HG03060 (cell line): Measurements from ENCODE around the gene AP5Z1.
"Not testable (repeated sequence)": the region's sequence is repeated elsewhere in the genome, so short reads cannot be mapped to it uniquely, and the experiment has no call there.

Source experiments
- ATAC-seq: cut with Tn5 transposase; IDR thresholded peaks from one replicate; pipeline ENCODE4 v1.9.1; 2021; ENCODE audit warnings: low read depth, moderate number of reproducible peaks; ENCODE audit not compliant: unreplicated experiment

Gene AP5Z1

DNA sequence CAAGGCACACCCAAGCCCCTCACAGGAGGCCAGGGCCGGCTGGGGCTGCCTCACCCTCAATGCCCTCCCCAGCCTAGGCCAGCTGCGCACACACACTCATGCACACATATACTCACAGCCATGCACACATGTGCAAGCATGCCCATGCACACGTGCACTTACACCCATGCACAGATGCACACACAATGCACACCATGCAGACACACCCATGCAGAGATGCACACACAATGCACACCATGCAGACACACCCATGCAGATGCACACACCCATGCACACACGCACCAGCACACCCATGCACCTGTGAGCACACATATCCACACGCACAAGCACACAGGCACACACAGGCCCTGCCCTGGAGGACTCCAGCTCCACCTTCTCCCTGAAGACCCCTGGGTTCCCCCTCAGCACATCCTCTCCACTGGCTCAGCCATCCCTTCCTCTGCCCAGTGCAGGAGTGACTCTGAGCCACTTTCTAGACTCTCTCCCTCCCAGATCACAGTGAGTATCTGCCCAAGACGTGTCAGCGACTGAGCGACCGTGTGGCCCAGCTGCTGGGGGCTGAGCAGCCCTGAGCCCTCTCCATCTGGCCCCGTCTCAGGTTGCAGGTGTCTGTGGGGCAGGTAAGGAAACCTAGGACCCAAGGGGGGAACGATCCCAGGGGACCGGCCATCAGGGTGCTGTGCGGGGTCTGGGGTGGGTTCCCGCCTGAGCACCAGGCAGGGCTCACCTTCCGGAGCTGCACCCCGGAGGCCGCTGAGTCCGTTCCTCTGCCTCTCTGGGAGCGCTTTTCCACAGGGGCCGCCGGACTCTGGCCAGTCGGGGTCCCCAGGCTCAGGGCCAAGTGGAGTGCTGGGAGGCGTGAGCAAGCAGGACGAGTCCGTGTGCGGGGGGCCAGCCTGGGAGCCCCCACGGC is 25.8 kb downstream of the AP5Z1 start:
- ATAC-seq, result no peak

DNA sequence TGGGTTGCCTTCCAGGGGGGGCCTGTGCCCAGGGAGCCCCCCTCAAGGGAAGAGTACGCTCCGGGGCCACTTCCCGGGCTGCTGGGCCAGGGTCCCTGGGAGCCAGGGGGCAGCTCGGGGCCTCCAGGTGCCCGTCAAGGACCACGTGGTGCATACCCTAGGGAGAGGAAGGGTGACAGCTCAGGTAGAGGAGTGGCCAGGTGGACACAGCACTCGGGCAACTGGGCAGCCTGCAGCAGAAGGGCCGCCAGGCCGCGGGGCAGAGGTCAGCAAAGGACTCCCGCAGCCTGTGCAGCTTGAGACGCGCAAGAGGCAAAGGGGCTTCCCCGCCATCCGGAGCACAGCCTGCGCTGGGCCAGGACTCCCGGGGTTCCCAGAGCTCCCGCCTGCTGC is 26.4 kb downstream of the AP5Z1 start:
- ATAC-seq, result no peak

DNA sequence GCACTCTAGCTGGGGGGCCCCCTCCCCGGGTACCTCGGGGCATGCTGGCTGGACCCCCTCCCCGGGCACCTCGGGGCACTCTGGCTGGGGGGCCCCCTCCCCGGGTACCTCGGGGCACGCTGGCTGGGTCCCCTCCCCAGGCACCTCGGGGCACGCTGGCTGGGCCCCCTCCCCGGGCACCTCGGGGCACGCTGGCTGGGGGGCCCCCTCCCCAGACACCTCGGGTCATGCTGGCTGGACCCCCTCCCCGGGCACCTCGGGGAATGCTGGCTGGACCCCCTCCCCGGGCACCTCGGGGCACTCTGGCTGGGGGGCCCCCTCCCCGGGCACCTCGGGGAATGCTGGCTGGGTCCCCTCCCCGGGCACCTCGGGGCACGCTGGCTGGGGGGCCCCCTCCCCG is 27.2 kb downstream of the AP5Z1 start:
- ATAC-seq, result not testable (repeated sequence)

DNA sequence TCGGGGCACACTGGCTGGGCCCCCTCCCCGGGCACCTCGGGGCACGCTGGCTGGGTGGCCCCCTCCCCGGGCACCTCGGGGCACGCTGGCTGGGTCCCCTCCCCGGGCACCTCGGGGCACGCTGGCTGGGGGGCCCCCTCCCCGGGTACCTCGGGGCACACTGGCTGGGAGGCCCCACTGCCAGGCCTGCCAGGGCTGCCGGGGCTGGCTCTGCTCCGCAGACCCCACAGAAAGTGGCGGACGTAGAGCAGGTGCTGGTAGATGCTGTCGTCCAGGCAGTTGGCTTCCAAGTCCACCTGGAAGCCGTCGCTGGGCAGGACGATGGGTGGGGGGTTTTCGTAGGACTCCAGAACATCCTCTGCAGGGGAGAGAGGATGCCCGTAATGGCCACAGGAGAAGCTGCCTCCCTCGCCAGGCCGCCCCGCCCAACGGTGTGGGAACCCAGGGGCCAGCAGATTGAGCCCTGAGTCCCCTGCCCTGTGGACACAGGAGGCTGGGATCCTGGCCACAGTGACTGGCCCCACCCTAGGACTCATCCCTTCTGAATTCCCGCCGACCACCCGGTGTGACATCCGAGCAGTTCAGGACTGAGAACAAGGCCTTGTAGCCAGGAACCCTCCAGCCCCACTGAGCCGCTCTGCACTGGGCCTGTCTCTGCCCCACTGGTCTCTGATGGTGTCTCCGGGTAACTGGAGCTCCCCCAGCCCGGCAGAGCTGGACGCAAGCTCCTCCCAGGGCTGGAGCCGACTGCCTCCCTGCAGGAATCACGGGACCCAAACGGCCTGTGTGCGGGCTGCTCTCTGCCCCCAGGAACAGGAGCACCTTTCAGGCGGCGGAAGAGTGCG is 28.2 kb downstream of the AP5Z1 start:
- ATAC-seq, result no peak

DNA sequence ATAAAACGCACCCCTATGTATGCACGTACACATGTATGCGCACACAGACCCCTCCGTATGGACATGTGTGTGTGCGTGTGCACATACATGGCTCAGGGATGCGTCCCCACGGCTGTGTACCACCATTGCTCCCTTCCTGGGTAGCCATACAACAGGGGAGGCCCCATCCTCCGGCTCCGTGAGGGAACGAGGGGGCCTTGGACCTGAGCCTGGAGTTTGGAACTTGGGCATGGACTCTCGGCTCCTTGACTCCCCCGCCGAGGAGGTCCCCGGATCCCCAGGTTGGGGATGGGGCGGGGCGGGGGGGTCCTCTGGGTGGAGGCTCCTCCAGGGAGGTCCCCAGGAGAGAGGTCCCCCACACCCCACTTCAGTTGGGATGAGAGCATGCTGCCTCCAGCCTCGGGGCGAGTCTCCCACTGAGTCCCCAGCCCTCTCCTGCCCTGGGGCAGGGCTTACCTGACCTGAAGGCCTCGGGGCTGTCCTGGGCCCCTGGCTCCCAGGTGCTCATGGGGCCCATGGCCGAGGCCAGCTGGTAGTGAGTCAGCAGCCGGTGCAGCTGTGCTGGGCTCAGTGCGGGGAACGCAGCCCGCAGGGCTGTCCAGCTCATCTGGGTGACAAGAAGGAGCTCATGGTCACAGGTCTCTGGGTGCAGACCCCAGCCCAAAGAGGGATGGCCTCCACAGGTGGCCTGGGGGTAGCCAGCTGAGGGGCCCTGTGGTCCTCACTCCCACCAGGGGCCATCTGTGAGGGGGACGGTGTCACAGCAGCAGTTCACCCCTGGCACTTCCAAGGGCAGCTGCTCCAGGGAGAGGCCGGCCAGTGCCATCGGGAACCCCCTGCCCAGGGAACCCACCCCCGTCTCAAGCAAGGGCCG is 29.9 kb downstream of the AP5Z1 start:
- ATAC-seq, result no peak

DNA sequence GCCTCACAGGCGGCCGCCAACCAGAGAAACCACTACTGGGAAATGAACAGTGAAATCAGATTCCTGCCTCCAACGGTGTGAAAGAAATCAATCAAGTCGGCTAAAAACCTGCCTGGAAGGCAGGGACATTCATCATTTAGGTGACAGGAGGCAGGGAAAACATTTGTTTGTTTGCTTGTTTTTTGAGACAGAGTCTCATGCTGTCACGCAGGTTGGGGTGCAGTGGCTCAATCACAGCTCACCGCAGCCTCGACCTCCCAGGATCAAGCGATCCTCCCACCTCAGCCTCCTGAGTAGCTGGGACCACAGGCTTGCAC is 30.5 kb downstream of the AP5Z1 start:
- no peak for ATAC-seq

DNA sequence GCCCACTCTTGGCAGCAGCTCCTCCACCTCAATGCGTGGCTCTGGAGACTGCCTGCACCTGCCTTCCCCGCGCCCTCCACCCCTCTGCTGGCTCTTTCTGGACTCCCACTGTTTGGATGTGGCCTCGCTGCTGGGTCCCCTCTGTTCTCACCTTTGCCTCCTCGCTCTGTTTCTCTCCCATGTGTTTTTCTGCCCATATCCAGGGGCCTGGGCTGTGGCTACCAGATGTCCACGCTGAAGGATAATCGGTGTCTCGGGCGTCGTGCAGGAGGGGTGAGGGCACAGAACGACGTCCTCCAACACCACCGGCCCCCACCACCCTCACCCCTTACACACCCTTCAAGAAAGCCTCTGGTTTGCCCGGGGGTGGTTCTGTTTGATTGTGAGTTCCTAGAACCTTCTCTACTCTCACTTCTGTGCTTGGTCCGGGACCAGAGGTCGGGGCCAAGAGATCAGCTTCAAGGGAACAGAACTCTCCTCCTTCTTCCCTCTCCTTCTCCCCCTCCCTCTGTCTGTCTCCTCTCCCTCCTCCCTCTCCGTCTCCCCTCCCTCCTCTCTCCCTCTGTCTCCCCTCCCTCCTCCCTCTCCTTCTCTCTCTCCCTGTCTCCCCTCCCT is 31.7 kb downstream of the AP5Z1 start:
- ATAC-seq, result no peak

DNA sequence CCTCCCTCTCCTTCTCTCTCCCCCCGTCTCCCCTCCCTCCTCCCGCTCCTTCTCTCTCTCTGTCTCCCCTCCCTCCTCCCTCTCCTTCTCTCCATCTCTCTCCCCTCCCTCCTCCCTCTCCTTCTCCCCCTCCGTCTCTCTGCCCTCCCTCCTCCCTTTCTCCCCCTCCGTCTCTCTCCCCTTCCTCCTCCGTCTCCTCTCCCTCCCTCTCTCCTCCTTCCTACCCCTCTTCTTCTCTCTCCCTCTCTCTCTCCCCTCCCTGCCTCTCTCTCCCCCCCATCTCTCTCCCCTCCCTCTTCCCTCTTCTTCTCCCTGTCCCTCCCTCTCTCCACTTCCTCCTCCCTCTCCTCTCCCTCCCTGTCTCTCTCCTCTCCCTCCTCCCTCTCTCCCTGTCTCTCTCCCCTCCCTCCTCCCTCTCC is 32.2 kb downstream of the AP5Z1 start:
- ATAC-seq, result no peak

DNA sequence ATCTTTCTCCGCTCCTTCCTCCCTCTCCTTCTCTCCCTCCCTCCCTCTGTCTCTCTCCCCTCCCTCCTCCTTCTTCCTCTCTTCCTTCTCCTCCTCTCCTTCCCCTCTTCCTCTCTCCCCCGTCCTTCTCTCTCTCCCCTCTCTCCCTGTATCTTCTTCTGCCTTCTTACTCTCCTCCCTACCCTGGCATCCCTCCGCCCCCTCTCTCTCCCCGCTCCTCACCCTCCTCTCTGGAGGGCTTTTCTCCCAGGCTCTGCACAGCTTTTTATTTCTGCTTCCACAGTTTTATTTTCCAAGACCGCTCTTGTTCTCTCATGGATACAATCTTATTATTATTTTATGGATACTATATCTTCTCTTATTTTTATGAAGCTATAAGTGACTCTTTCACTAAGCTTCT is 32.6 kb downstream of the AP5Z1 start:
- ATAC-seq, result no peak

DNA sequence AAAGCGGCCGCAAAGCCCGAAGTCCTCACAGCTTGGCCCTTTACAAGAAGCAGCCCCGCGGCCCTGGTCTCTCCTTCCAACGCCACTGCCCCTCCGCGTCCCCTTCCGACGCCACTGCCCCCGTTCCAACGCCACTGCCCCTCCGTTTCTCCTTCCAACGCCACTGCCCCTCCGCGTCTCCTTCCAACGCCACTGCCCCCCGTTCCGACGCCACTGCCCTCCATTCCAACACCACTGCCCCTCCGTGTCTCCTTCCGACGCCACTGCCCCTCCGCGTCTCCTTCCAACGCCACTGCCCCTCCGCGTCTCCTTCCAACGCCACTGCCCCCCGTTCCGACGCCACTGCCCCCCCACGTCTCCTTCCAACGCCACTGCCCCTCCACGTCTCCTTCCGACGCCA is 33.1 kb downstream of the AP5Z1 start:
- ATAC-seq, result no peak

DNA sequence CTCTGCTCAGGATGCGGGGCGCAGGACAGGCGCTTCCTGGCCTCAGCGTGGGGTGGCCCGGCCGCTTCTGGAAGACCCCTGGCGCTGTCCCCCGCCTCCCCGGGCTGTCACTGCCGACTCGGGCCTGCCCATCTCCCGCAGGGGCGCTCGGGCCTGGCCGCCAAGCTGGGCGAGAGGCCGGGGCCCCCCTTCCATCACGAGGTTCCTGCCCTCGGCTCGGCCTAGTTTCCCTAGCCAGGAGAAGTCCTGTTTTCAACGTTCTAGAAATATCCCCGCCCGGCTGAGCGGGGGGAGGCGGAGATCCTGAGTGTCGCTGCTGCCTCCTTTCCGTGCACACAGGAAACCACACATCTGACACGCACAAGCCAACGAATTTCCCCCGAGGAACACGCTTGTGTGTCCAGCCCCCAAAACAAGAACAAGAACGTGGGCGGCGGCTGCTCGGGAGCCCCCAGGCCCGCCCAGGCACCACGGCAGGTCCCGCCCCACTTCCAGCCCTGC is 33.7 kb downstream of the AP5Z1 start:
- ATAC-seq, result no peak

DNA sequence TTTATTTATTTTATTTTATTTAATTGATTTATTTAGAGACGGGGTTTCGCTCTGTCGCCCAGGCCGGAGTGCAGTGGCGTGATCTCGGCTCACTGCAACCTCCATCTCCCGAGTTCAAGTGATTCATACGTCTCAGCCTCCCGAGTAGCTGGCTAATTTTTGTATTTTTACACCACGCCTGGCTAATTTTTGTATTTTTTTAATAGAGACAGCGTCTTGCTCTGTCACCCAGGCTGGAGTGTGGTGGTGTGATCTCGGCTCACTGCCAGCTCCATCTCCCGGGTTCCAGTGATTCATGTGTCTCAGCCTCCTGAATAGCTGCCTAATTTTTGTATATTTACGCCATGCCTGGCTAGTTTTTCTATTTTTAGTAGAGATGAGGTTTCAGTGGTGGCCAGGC is 34.2 kb downstream of the AP5Z1 start:
- no peak for ATAC-seq

DNA sequence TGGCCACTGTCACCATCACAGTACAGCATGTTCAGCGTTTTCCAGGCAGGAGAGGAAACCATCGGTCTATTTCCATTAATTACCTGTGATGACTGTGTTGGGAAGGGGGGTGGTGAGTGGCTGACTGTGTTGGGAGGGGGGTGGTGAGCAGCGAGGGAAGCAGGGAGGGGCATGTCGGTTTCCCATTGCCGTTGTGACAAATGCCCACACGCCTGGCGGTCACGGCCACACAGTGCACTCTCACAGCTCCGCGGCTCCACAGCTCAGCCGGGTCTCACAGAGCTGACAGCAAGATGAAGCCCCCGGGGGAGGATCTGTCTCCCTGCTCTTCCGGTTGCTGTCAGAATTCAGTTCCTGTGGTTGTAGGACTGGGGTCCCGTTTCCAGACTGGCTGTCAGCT is 39.0 kb downstream of the AP5Z1 start:
- ATAC-seq, result no peak

DNA sequence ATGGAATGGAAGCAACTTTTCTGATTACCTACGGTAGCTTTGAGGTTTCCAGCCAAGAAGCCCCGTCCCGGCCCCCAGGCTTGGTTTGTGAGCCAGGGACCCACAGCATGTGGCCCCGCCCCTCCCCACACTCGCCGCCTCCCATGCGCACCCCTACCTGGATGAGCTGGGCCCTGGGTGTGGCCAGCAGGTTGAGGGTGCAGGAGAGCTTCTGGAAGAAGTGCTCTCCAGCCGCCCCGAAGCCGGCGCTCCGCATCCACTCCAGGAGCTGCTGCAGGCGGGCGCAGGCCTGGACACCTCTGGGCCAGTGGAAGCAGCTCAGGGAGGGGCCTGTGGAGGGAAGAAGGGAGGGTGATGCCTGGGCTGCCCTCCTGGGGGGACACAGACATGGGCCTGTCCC is 39.7 kb downstream of the AP5Z1 start:
- no peak for ATAC-seq

DNA sequence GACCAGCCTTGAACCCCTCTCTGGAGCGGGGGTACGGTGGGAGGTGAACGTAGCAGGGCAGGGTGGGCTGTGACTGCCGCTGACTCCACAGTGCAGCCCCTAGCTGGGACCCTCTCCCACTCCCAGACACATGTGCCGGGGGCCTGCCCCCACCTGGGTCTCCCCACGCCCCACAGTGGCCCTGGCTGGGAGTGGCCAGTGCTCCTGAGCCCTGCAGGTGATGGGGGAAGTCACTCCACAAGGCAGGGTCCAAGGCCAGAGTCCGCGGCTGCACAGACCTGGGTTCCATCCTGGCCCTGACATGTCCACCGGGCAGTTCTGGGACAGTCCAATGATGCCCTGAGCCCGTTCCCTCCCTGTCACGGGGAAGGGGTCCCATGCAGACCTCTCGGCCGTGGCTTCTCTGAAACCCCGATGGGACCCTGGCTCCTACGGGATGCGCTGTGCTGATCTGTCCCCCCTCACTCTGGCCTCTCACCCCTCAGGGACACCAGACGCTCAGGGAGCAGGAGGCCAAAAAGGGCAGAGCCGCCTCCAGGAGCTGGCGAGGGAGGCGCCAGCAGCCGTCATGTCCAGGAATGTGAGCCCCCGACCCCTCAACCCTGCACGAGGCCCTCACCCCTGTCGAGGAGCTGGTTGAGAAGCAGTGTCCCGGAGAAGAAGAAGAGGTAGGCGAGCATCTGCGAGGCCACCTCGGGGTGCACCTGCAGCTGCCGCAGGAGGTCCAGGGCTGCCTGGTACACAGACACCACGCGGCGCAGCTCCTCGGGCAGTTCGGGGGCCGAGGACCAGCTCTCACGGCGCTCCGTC is 40.4 kb downstream of the AP5Z1 start:
- no peak for ATAC-seq

DNA sequence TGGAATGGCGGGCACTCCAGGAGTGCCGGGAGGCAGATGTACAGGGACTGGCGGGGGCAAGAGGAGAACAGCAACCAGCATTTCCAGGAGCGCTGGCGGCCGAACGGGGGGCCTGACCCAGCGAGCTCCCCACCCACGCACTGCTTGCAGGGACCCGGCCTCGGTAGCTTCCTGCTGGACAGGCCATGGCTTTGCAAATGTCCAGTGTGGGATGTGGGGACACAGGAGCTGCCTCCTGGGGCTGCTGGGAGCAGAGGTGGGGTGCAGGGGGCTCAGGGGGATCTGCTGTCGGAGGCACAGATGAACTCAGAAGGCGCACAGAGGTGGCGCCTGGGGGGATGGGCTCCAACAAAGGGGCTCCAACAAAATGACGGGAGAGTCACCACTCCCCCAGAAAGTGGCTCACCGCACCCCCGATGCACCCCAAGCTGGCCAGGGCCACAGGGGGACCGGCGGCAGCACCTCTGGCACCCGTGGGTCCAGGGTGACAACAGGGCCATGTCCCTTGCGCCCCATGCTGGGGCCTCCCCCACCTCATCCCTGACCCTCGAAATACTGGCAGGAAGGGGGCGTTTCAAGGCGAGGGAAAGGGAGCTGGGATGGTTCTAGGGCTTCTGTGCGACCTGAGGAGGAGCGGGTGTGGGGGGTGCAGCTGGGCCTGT is 41.1 kb downstream of the AP5Z1 start:
- no peak for ATAC-seq

DNA sequence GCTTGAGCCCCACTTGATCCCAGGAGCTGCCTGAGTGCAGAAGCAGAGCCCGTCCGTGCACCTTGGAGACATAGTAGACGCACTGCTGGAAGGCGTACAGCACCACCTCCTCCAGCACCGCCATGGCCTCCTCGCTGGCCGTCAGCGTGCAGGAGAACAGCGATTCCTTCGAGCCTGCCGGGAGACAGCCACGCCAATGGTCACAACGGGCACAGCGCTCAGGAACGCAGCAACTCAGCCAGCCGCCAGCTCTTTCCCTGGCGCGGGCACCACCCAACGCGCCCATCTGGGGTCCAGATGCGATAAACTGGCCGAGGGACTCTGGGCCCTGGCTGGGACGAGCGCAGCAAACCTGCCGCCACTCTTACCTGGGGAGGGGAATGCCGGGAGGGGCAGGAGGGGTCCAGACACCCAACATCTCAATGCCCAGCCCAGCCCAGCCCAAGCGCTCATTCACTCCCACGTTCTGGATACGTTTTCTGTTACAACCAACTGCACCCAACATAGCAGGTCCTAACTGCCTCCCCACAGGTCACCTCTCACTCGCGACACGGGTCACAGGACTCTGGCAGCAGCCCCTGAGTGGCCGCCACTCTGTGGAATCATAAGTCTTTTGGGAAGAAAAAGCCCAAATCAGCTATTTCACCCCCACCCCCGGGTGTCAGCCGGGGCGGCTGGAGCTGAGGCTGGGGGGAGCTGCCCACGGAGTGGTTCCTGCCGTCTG is 41.9 kb downstream of the AP5Z1 start:
- ATAC-seq, result no peak
